Transverse colon (tissue), 4 donors: ENCODE results near the gene RAB6B.

ENCODE experiments used
- CTCF ChIP-seq, 5 experiments: fragments of 200-600 bp in 3 of 5; fragments of 450-650 bp in 2 of 5; sonication (generic) in 3 of 5; IDR thresholded peaks; 1 replicate in 2 of 5; 2 replicates in 3 of 5; pipeline ENCODE4 v1.5.1; 2016 to 2017; ENCODE audit warnings: antibody characterized with exemption in 5 of 5, inconsistent platforms in 3 of 5, mild to moderate bottlenecking in 2 of 5, moderate library complexity in 1 of 5
- POLR2AphosphoS5 ChIP-seq, 3 donors: sonication (generic); formaldehyde crosslinking; IDR thresholded peaks; one replicate each; pipeline ENCODE4 v1.6.1; 2016; ENCODE audit warnings: antibody characterized with exemption in 3 of 3

- TF ChIP-seq CTCF (IDR thresholded peaks at IDR 0.05) (no peak), POLR2AphosphoS5 (IDR thresholded peaks at IDR 0.05) (no peak)
Measured at GRCh38 chr3:133830071-133830470, 65.6 kb downstream of the RAB6B start.
